ENCODE results near the gene RIMS3.
"Not testable (repeated sequence)": the region's sequence is repeated elsewhere in the genome, so short reads cannot be mapped to it uniquely, and the experiment has no call there.

RIMS3 gene

GRCh38 chr1:40595623-40596022 lies 69.9 kb downstream of the RIMS3 start:
- no peak overlapping the region for H3K9ac ChIP-seq (ENCODE audit: low read depth, low read length)
- no peak overlapping the region for H3K4me3 ChIP-seq (ENCODE audit: low read depth, low read length)
- H3K9me3 ChIP-seq (ENCODE audit: control insufficient read depth, insufficient read depth, low read length), result no peaks in the 10 kb centered on the region
- H3K4me1 ChIP-seq (ENCODE audit: control insufficient read depth, insufficient read depth, low read length), result no peaks in the 10 kb centered on the region
- no peaks in the 10 kb centered on the region for H3K36me3 ChIP-seq (ENCODE audit: control insufficient read depth, insufficient read depth, low read length)
- no peaks in the 10 kb centered on the region for H3K27me3 ChIP-seq (ENCODE audit: control insufficient read depth, insufficient read depth, low read length)

- H3K4me3 ChIP-seq (ENCODE audit: low read depth, low read length), result no peak overlapping the region
- no peak overlapping the region for H3K9ac ChIP-seq (ENCODE audit: low read depth, low read length)
- no peaks in the 10 kb centered on the region for H3K36me3 ChIP-seq (ENCODE audit: control insufficient read depth, insufficient read depth, low read length)
- H3K9me3 ChIP-seq (ENCODE audit: control insufficient read depth, insufficient read depth, low read length), result no peaks in the 10 kb centered on the region
- no peaks in the 10 kb centered on the region for H3K4me1 ChIP-seq (ENCODE audit: control insufficient read depth, insufficient read depth, low read length)
- H3K27me3 ChIP-seq (ENCODE audit: control insufficient read depth, insufficient read depth, low read length), result no peaks in the 10 kb centered on the region
These were observed 71.3 kb downstream of the RIMS3 start for GRCh38 chr1:40594187-40594531.

DNA sequence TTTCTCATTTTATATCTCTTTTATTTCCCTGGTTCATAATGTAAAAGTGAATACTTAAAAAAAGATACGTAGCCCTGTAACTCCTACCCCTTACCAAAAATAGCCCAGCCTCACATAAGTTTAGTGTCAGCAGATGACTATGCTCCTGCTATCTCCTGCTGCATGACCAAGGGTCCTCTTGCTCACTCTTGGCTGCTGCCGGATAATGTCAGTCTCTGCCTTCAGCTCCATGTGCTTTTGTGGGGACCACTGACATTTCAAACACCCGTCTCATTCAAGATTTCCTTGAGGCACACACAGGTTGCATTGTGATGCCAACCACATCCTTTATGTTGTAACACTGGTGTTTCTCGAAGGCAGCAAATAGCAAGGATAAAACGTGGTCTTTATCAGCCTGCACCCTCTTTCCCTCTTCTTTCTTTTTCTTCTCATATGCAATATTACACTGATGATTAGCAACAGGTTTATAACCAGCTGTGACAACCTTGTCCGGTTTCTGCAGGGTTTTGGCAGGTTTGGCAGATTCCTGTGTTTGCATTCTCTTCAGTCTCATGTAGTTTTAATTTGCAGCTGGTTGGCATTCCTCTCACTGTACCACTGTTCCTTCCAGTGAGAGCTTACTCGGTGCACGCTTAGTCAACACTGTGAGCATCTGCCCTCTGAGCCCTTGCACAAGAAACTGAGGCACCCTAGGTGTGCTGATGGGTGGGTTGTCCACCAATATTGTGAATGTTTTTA lies 71.9 kb downstream of the RIMS3 start:
- H3K4me3 ChIP-seq (ENCODE audit: low read depth, low read length), result no peak overlapping the region
- H3K36me3 ChIP-seq (ENCODE audit: control insufficient read depth, insufficient read depth, low read length), result no peaks in the 10 kb centered on the region
- no peaks in the 10 kb centered on the region for H3K9me3 ChIP-seq (ENCODE audit: control insufficient read depth, insufficient read depth, low read length)
- no peaks in the 10 kb centered on the region for H3K27me3 ChIP-seq (ENCODE audit: control insufficient read depth, insufficient read depth, low read length)
- no peaks in the 10 kb centered on the region for H3K4me1 ChIP-seq (ENCODE audit: control insufficient read depth, insufficient read depth, low read length)
- H3K9ac ChIP-seq (ENCODE audit: low read depth, low read length), result no peak overlapping the region

GRCh38 chr1:40592107-40592803 lies 73.2 kb downstream of the RIMS3 start:
- H3K9me3 ChIP-seq (ENCODE audit: control insufficient read depth, insufficient read depth, low read length), result no peaks in the 10 kb centered on the region
- no peak overlapping the region for H3K9ac ChIP-seq (ENCODE audit: low read depth, low read length)
- no peaks in the 10 kb centered on the region for H3K4me1 ChIP-seq (ENCODE audit: control insufficient read depth, insufficient read depth, low read length)
- H3K27me3 ChIP-seq (ENCODE audit: control insufficient read depth, insufficient read depth, low read length), result no peaks in the 10 kb centered on the region
- H3K4me3 ChIP-seq (ENCODE audit: low read depth, low read length), result no peak overlapping the region
- no peaks in the 10 kb centered on the region for H3K36me3 ChIP-seq (ENCODE audit: control insufficient read depth, insufficient read depth, low read length)

GRCh38 chr1:40588586-40588985 lies 76.9 kb downstream of the RIMS3 start:
- no peak overlapping the region for H3K9ac ChIP-seq (ENCODE audit: low read depth, low read length)
- no peak overlapping the region for H3K4me3 ChIP-seq (ENCODE audit: low read depth, low read length)
- no peaks in the 10 kb centered on the region for H3K4me1 ChIP-seq (ENCODE audit: control insufficient read depth, insufficient read depth, low read length)
- no peaks in the 10 kb centered on the region for H3K27me3 ChIP-seq (ENCODE audit: control insufficient read depth, insufficient read depth, low read length)
- no peaks in the 10 kb centered on the region for H3K9me3 ChIP-seq (ENCODE audit: control insufficient read depth, insufficient read depth, low read length)
- H3K36me3 ChIP-seq (ENCODE audit: control insufficient read depth, insufficient read depth, low read length), result no peaks in the 10 kb centered on the region

GRCh38 chr1:40583980-40584379 lies 81.5 kb downstream of the RIMS3 start:
- no peak overlapping the region for H3K9ac ChIP-seq (ENCODE audit: low read depth, low read length)
- no peaks in the 10 kb centered on the region for H3K4me1 ChIP-seq (ENCODE audit: control insufficient read depth, insufficient read depth, low read length)
- no peaks in the 10 kb centered on the region for H3K27me3 ChIP-seq (ENCODE audit: control insufficient read depth, insufficient read depth, low read length)
- H3K4me3 ChIP-seq (ENCODE audit: low read depth, low read length), result no peak overlapping the region
- no peaks in the 10 kb centered on the region for H3K9me3 ChIP-seq (ENCODE audit: control insufficient read depth, insufficient read depth, low read length)
- H3K36me3 ChIP-seq (ENCODE audit: control insufficient read depth, insufficient read depth, low read length), result no peaks in the 10 kb centered on the region

GRCh38 chr1:40582116-40582515 lies 83.4 kb downstream of the RIMS3 start:
- H3K27me3 ChIP-seq (ENCODE audit: control insufficient read depth, insufficient read depth, low read length), result no peaks in the 10 kb centered on the region
- no peaks in the 10 kb centered on the region for H3K9me3 ChIP-seq (ENCODE audit: control insufficient read depth, insufficient read depth, low read length)
- no peaks in the 10 kb centered on the region for H3K4me1 ChIP-seq (ENCODE audit: control insufficient read depth, insufficient read depth, low read length)
- H3K9ac ChIP-seq (ENCODE audit: low read depth, low read length), result no peak overlapping the region
- no peak overlapping the region for H3K4me3 ChIP-seq (ENCODE audit: low read depth, low read length)
- no peaks in the 10 kb centered on the region for H3K36me3 ChIP-seq (ENCODE audit: control insufficient read depth, insufficient read depth, low read length)

- H3K36me3 ChIP-seq (ENCODE audit: control insufficient read depth, insufficient read depth, low read length), result no peaks in the 10 kb centered on the region
These were observed 90.1 kb downstream of the RIMS3 start for GRCh38 chr1:40575336-40575735.

DNA sequence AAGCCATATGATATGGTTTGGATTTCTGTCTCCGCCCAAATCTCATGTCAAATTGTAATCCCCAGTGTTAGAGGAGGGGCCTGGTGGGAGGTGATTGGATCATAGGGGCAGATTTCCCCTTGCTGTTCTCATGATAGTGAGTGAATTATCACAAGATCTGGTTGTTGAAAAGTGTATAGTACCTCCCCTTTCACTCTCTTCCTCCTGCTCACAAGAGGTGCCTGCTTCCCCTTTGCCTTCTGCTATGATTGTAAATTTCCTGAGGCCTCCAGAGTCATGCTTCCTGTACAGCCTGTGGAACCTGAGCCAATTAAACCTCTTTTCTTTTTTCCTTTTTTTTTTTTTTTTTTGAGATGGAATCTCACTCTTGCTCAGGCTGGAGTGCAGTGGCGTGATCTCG lies 90.7 kb downstream of the RIMS3 start:
- H3K9me3 ChIP-seq (ENCODE audit: control insufficient read depth, insufficient read depth, low read length); H3K4me1 ChIP-seq (ENCODE audit: control insufficient read depth, insufficient read depth, low read length); H3K36me3 ChIP-seq (ENCODE audit: control insufficient read depth, insufficient read depth, low read length); H3K27me3 ChIP-seq (ENCODE audit: control insufficient read depth, insufficient read depth, low read length); H3K4me3 ChIP-seq (ENCODE audit: low read depth, low read length); H3K9ac ChIP-seq (ENCODE audit: low read depth, low read length): not testable (repeated sequence)

More at GRCh38 chr1:40575336-40575735, 90.1 kb downstream of the RIMS3 start:
- no peaks in the 10 kb centered on the region for H3K4me1 ChIP-seq (ENCODE audit: control insufficient read depth, insufficient read depth, low read length)
- no peaks in the 10 kb centered on the region for H3K27me3 ChIP-seq (ENCODE audit: control insufficient read depth, insufficient read depth, low read length)
- no peak overlapping the region for H3K4me3 ChIP-seq (ENCODE audit: low read depth, low read length)
- no peak overlapping the region for H3K9ac ChIP-seq (ENCODE audit: low read depth, low read length)
- H3K9me3 ChIP-seq (ENCODE audit: control insufficient read depth, insufficient read depth, low read length), result no peaks in the 10 kb centered on the region

Data from iPS-15b (cell line).